Right lobe of liver (tissue), 4 donors: Measurements from ENCODE around the gene BORCS5.

Source experiments
- CTCF ChIP-seq, 4 donors: fragments of 200-600 bp in 3 of 4; fragments of 450-650 bp in 1 of 4; IDR thresholded peaks; one replicate each; pipeline versions ENCODE4 v1.5.1 to v1.8.0; 2016 to 2022; ENCODE audit warnings: antibody characterized with exemption in 4 of 4, mild to moderate bottlenecking in 2 of 4
- POLR2A ChIP-seq: fragments of 450-650 bp; IDR thresholded peaks from one replicate; pipeline ENCODE4 v1.6.1; 2017; ENCODE audit warnings: antibody characterized with exemption, mild to moderate bottlenecking
- donor health status: DM: no; HTN: no; CAD: no.
- donor health status: DM: no; HTN: no; CAD: no.
- donor health status: DM: no; HTN: yes; CAD: no.

DNA sequence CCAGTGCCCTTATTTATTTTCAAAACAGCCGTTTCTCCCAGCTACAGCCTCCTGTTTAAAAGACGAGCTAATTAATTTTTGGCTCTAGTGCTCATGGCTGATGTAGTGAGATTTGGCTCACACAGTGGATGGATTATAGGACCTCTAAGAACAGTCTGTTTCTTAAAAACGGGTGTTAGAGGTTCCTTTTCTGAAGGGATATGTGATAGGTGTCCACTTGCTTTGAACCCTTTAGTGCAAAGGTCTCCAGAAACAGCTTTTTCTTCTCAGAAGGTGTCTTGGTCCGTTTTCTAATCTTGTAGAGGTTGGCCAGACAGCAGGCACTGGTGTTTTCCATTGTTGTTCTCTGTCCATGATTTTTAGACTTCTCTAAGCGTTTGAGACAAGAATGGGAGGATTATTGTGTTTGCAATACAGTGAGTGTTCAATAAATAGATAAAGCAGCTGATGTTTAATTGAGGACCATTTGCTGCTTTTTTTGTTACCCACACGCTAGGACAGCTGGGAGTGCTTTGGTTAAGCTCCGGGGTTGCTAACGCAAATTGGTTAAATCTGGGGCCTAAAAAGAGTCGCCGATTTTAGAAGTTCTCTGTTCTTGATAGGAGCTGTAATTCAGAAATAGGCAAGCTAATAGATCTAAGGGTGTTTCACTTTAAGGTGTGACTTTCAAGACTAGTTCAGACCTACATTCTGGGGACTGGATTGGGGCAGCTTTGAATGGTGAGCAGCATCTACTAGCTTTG lies 1.0 kb downstream of the BORCS5 start:
- TF ChIP-seq POLR2A (no peak), CTCF (IDR thresholded peaks at IDR 0.05) (no peak)
